Fibroblast of villous mesenchyme (primary cell): ENCODE results near the gene RTN4IP1. TPM values are rescaled to one million over a fixed set of nuclear protein-coding genes. Genes with fewer than 3 reads are reported as not detected.

Experiments used
- DNase-seq: peaks from one replicate; pipeline ENCODE4 v3.0.0-alpha.2; 2010; ENCODE audit warnings: low read depth
- H3K4me3 ChIP-seq: 2 replicates; pipeline ENCODE4 v1.5.1; 2011; ENCODE audit warnings: low read depth, mild to moderate bottlenecking, low read length
- CTCF ChIP-seq: IDR thresholded peaks from 2 replicates; pipeline ENCODE4 v1.5.1; 2012; ENCODE audit warnings: low read depth, mild to moderate bottlenecking, low read length; ENCODE audit not compliant: insufficient read depth
- total RNA-seq: library from RNA; depleted of rRNA; stranded (reverse); fragments of >200 nt; gene quantifications from 2 replicates; pipeline ENCODE4 v1.2.3, GENCODE V29; 2012

The RTN4IP1 gene
- total RNA-seq, 1 donor = 8.2 TPM

GRCh38 chr6:106546261-106546690 lies 83.0 kb downstream of the RTN4IP1 start:
- no peak for TF ChIP-seq CTCF
- DNase-seq = no peak
- H3K4me3 ChIP-seq = no peak overlapping the region

- peak; percentile 75 for DNase-seq
Observed at GRCh38 chr6:106540907-106541306, 88.4 kb downstream of the RTN4IP1 start.

GRCh38 chr6:106540432-106540831 lies 88.9 kb downstream of the RTN4IP1 start:
- peak; percentile 34 for DNase-seq
- no peak overlapping the region for H3K4me3 ChIP-seq
- no peak for TF ChIP-seq CTCF

More at GRCh38 chr6:106540907-106541306, 88.4 kb downstream of the RTN4IP1 start:
- no peak for TF ChIP-seq CTCF
- no peak overlapping the region for H3K4me3 ChIP-seq

- no peak for DNase-seq
- TF ChIP-seq CTCF = no peak
- no peak overlapping the region for H3K4me3 ChIP-seq
Observed at GRCh38 chr6:106539936-106540335, 89.4 kb downstream of the RTN4IP1 start.

GRCh38 chr6:106538145-106538544 lies 91.2 kb downstream of the RTN4IP1 start:
- TF ChIP-seq CTCF = no peak
- no peak for DNase-seq
- no peak overlapping the region for H3K4me3 ChIP-seq

GRCh38 chr6:106537662-106538061 lies 91.6 kb downstream of the RTN4IP1 start:
- TF ChIP-seq CTCF = no peak
- no peak for DNase-seq
- H3K4me3 ChIP-seq = no peak overlapping the region

- no peak for DNase-seq
Observed at GRCh38 chr6:106536851-106537250, 92.4 kb downstream of the RTN4IP1 start.

More at GRCh38 chr6:106536851-106537250, 92.4 kb downstream of the RTN4IP1 start:
- TF ChIP-seq CTCF = no peak
- no peak overlapping the region for H3K4me3 ChIP-seq
